ENCODE data around the gene DESI2. TPM values are rescaled to one million over a fixed set of nuclear protein-coding genes. Genes with fewer than 3 reads are reported as not detected.
"Not testable (repeated sequence)": the region's sequence is repeated elsewhere in the genome, so short reads cannot be mapped to it uniquely, and the experiment has no call there.

The DESI2 gene
- total and polyA plus RNA-seq, 2 experiments from 2014 or later = 33.0 to 43.3 TPM

DNA sequence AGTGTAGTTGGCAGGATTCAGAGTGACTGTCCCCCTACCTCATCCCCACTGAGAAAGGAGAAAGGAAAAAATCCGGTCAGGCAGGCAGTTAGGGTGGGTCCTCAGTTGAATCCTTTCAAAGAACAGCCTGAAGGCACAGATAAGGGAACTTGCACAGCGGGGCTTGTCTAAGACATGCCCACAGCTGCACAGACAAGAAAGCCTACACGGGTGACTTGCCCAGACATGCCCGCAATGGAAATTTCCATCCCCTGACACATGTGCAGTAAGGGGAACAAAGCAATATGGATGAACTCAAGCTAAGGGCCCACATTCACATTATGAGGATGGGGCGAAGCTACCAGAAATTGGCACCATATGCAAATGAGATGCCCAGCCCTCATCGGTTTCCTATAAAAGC, 82.5 kb downstream of the DESI2 start:
- no peaks in the 10 kb centered on the region for H3K4me1 ChIP-seq (ENCODE audit: low read depth)
- H3K27me3 ChIP-seq = peaks cover 8% of the 10 kb centered on the region
- H3K36me3 ChIP-seq = no peaks in the 10 kb centered on the region
- H3K27ac ChIP-seq = no peak overlapping the region
- no peak for DNase-seq (ENCODE audit: low read depth in 1 of 2, low spot score in 1 of 2)
- H3K9me3 ChIP-seq (ENCODE audit: low read depth) = no peaks in the 10 kb centered on the region
- TF ChIP-seq CTCF (IDR thresholded peaks at IDR 0.05; ENCODE audit: low read depth, low read length) = no peak
- H3K4me3 ChIP-seq = no peak overlapping the region

DNA sequence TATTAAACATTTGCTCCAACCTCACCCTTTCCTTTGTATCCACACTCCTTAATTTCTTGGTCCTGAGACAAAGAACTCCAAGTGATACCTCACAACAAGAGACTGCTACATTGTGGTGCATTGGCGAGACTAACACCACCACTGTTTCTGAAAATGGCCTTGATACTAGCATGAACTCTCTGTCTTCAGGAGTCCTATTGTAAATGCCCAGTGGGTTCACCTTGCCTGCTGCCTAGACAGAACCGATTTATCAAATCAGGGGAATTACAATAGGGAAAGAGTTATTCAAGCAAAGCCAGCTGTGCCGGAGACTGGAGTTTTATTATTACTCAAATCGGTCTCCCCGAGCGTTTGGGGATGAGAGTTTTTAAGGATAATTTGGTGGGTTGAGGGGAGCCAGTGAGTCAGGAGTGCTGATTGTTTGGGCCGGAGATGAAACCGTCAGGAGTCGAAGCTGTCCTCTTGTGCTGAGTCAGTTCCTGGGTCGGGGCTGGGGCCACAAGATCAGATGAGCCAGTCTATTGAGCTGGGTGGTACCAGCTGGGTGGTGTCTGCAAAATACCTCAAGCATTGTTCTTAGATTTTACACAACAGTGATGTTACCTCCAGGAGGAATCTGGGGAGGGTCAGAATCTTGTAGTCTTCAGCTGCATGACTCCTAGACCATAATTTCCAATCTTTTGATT, 83.1 kb downstream of the DESI2 start:
- no peak for DNase-seq (ENCODE audit: low read depth in 1 of 2, low spot score in 1 of 2)
- Histone ChIP-seq H3K4me3 (no peak overlapping the region), H3K36me3 (no peaks in the 10 kb centered on the region), H3K27ac (no peak overlapping the region), H3K27me3 (peaks cover 2% of the 10 kb centered on the region), H3K4me1 (ENCODE audit: low read depth) (no peaks in the 10 kb centered on the region), H3K9me3 (ENCODE audit: low read depth) (no peaks in the 10 kb centered on the region)
- TF ChIP-seq CTCF (IDR thresholded peaks at IDR 0.05; ENCODE audit: low read depth, low read length) = no peak

DNA sequence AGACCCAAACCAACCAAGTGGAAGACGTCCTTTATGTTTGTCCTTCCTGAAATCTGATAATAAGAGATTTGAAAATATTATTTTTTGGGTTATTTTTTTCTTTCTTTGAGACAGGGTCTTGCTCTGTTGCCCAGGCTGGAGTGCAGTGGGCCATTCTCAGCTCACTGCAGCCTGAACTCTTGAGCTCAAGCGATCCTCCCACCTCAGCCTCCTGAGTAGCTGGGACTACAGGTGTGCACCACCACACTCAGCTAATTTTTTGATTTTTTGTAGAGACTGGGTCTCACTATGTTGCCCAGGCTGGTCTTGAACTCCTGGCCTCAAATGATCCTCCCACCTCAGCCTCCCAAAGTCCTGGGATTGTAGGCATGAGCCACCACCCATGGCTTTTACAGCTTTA, 86.2 kb downstream of the DESI2 start:
- H3K4me3 ChIP-seq; H3K4me1 ChIP-seq (ENCODE audit: low read depth); H3K27ac ChIP-seq; H3K27me3 ChIP-seq; H3K9me3 ChIP-seq (ENCODE audit: low read depth); H3K36me3 ChIP-seq; DNase-seq (ENCODE audit: low read depth in 1 of 2, low spot score in 1 of 2): not testable (repeated sequence)

GRCh38 chr1:244740027-244740617, 87.2 kb downstream of the DESI2 start:
- not testable (repeated sequence) for H3K36me3 ChIP-seq; H3K4me3 ChIP-seq; H3K27ac ChIP-seq; H3K4me1 ChIP-seq (ENCODE audit: low read depth); DNase-seq (ENCODE audit: low read depth in 1 of 2, low spot score in 1 of 2); H3K9me3 ChIP-seq (ENCODE audit: low read depth); H3K27me3 ChIP-seq

DNA sequence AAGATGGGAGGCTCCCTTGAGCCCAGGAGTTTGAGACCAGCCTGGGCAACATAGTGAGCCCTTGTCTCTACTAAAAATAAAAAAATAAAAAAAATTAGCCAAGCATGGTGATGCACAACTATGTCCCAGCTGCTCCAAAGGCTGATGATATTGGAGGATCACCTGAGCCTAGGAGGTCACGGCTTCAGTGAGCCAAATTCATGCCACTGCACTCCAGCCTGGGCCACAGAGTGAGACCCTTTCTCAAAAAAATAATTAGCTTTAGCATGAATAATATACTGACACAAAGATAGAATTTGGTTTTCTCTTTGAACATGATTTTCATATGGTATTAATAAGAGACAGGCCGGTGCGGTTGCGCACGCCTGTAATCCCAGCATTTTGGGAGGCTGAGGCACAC, 88.8 kb downstream of the DESI2 start:
- no peak overlapping the region for H3K4me3 ChIP-seq
- H3K27me3 ChIP-seq = no peaks in the 10 kb centered on the region
- H3K27ac ChIP-seq = no peak overlapping the region
- H3K9me3 ChIP-seq (ENCODE audit: low read depth) = no peaks in the 10 kb centered on the region
- DNase-seq (ENCODE audit: low read depth in 1 of 2, low spot score in 1 of 2) = no peak
- TF ChIP-seq CTCF (IDR thresholded peaks at IDR 0.05; ENCODE audit: low read depth, low read length) = no peak
- no peaks in the 10 kb centered on the region for H3K36me3 ChIP-seq
- no peaks in the 10 kb centered on the region for H3K4me1 ChIP-seq (ENCODE audit: low read depth)

- Histone ChIP-seq H3K27ac (no peak overlapping the region), H3K27me3 (no peaks in the 10 kb centered on the region), H3K36me3 (no peaks in the 10 kb centered on the region), H3K4me3 (no peak overlapping the region), H3K9me3 (ENCODE audit: low read depth) (no peaks in the 10 kb centered on the region), H3K4me1 (ENCODE audit: low read depth) (no peaks in the 10 kb centered on the region)
- no peak for DNase-seq (ENCODE audit: low read depth in 1 of 2, low spot score in 1 of 2)
- no peak for TF ChIP-seq CTCF (IDR thresholded peaks at IDR 0.05; ENCODE audit: low read depth, low read length)
Measured at GRCh38 chr1:244749230-244750016, 96.5 kb downstream of the DESI2 start.

Measured in cardiac muscle cell (in vitro differentiated cells and primary cell).